Neural crest cell (in vitro differentiated cells): ENCODE data around the gene RPS2. TPM values are rescaled to one million over a fixed set of nuclear protein-coding genes. Genes with fewer than 3 reads are reported as not detected.
"Not testable (repeated sequence)": the region's sequence is repeated elsewhere in the genome, so short reads cannot be mapped to it uniquely, and the experiment has no call there.

Experiments used
- DNase-seq: peaks from one replicate; pipeline ENCODE4 v3.0.0; 2021; ENCODE audit warnings: low read depth, mixed read lengths, low spot score
- H3K27ac Mint-ChIP-seq: one replicate; pipeline ENCODE4 v1.8.0; 2021; ENCODE audit warnings: mild to moderate bottlenecking, mixed read lengths; ENCODE audit not compliant: unreplicated experiment
- H3K27me3 Mint-ChIP-seq: 2 replicates; pipeline ENCODE4 v1.8.0; 2021; ENCODE audit warnings: low read depth, mild to moderate bottlenecking, mixed read lengths
- H3K36me3 Mint-ChIP-seq: 2 replicates; pipeline ENCODE4 v1.8.0; 2021; ENCODE audit warnings: low read depth, mild to moderate bottlenecking, mixed read lengths
- H3K4me1 Mint-ChIP-seq: 2 replicates; pipeline ENCODE4 v1.8.0; 2021; ENCODE audit warnings: mixed read lengths
- H3K4me3 Mint-ChIP-seq: one replicate; pipeline ENCODE4 v1.8.0; 2021; ENCODE audit warnings: mild to moderate bottlenecking, mixed read lengths
- H3K9me3 Mint-ChIP-seq: 2 replicates; pipeline ENCODE4 v1.8.0; 2021; ENCODE audit warnings: mixed read lengths
- CTCF ChIP-seq: fragments of 200-600 bp; sonication (generic); conservative IDR thresholded peaks from 2 replicates; pipeline ENCODE4 v1.5.0; 2021; ENCODE audit warnings: antibody characterized with exemption, mild to moderate bottlenecking
- long read RNA-seq: library from polyadenylated mRNA; unstranded; transcript quantifications from one replicate; pipeline ENCODE4 v2.0.0, GENCODE V29; 2020
- total RNA-seq: library from RNA; stranded (reverse); gene quantifications from 2 replicates; pipeline ENCODE4 v1.2.1, GENCODE V29; 2021

Gene RPS2
- 3,479 and 3,508 TPM in 2 replicates for total RNA-seq
- long read RNA-seq, partial matches to known transcripts, result 32 of 36 reads
- long read RNA-seq, other reads (novel, unspliced or antisense), result 1 of 36 reads

DNA sequence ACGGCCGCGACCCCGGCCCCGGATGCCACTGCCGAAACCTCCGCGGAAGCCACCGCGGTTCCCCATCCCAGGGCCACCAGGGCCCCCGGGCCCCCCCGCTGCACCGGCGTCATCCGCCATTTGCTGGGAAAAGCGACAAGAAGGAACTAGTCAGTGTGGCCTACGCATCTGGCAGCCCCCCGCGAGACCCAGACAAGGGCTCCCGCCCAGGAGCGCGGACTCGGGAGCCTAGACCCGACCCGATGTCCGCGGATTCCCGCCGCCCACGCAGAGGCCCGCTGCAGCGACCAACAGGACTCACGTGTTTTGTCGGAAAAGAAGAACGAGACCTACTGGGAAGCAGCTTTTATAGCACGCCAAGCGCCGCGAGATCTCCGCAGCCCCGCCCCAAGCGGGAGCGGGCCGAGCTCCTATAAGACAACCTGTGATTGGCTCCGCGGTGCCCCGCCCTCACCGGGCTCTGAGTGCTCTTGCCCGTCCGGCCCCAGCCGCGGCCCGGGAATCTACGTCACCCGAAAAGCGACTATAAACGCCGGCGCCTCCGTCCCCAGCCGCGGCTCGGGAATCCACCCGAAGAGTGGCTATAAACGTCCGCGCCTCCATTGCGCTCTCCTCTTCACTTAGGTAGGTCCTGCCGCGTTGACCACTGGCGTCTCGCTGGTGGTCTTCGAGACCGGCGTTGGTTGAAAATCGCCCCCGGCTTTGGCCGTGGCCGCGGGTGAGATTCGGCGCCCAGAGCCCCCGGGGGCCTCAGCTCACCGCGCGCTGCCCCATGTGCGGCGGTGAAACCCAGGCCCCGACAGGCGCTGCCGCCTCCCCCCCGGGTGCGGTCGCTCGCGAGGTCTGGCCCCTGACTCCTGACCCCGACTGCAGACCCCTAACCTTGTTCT lies at the start of gene RPS2:
Gene RPS2 (minus strand): TSS at position 321 of the 890 bp plus-strand sequence. CDS start 201 bp downstream, at position 120.
- TF ChIP-seq CTCF, result no peak
- Mint-ChIP-seq H3K36me3 (peaks cover 29% of the 10 kb centered on the region), H3K27ac (peak within 1 kb of the TSS; percentile 99), H3K4me1 (peaks cover 44% of the 10 kb centered on the region), H3K4me3 (peak within 1 kb of the TSS; percentile 92), H3K9me3 (no peaks in the 10 kb centered on the region), H3K27me3 (peaks cover 15% of the 10 kb centered on the region)
- peak; percentile 97 for DNase-seq

DNA sequence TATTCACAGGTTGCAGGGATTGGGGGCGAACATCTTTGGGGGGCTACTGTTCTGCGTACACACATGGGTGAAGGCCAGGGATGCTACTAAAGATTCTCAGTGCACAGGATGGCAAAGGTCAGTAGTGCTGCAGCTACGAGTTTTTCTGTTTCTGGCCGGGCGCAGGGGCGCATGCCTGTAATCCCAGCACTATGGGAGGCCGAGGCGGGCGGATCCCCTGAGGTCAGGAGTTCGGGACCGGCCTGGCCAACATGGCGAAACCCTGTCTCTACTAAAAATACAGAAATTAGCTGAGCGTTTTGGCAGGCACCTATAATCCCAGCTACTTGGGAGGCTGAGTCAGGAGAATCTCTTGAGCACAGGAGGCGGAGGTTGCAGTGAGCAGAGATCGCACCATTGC lies 48.9 kb upstream of the RPS2 start:
- Mint-ChIP-seq H3K9me3 (no peaks in the 10 kb centered on the region), H3K27me3 (peaks cover 11% of the 10 kb centered on the region), H3K36me3 (no peaks in the 10 kb centered on the region), H3K4me1 (peaks cover 11% of the 10 kb centered on the region), H3K4me3 (peak overlapping the region; percentile 59), H3K27ac (no peak overlapping the region)
- DNase-seq, result no peak
- no peak for TF ChIP-seq CTCF

DNA sequence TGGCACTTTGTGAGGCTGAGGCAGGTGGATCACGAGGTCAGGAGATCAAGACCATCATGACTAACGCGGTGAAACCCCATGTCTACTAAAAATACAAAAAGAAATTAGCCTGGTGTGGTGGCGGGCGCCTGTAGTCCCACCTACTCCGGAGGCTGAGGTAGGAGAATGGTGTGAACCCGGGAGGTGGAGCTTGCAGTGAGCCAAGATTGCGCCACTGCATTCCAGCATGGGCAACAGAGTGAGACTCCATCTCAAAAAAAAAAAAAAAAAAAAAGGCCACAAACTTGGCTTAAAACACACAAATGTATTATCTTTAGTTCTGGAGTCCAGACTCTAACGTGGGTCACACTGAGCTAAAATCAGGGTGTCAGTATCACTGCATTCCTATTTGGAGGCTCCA lies 47.1 kb upstream of the RPS2 start:
- H3K4me3 Mint-ChIP-seq, DNase-seq, H3K27ac Mint-ChIP-seq, H3K36me3 Mint-ChIP-seq, H3K27me3 Mint-ChIP-seq, H3K9me3 Mint-ChIP-seq: not testable (repeated sequence)
- peaks cover 21% of the 10 kb centered on the region for H3K4me1 Mint-ChIP-seq

- Mint-ChIP-seq H3K36me3 (no peaks in the 10 kb centered on the region), H3K27me3 (no peaks in the 10 kb centered on the region), H3K4me3 (peak within 1 kb of the TSS; percentile 95), H3K4me1 (peaks cover 25% of the 10 kb centered on the region), H3K9me3 (no peaks in the 10 kb centered on the region), H3K27ac (peak within 1 kb of the TSS; percentile 89)
- TF ChIP-seq CTCF, result peak; percentile 23
- DNase-seq, result peak; percentile 62
Measured at GRCh38 chr16:2009791-2010510, 45.3 kb upstream of the RPS2 start, which contains the start of gene ZNF598. Gene ZNF598 (minus strand): TSS chr16:2009821.

DNA sequence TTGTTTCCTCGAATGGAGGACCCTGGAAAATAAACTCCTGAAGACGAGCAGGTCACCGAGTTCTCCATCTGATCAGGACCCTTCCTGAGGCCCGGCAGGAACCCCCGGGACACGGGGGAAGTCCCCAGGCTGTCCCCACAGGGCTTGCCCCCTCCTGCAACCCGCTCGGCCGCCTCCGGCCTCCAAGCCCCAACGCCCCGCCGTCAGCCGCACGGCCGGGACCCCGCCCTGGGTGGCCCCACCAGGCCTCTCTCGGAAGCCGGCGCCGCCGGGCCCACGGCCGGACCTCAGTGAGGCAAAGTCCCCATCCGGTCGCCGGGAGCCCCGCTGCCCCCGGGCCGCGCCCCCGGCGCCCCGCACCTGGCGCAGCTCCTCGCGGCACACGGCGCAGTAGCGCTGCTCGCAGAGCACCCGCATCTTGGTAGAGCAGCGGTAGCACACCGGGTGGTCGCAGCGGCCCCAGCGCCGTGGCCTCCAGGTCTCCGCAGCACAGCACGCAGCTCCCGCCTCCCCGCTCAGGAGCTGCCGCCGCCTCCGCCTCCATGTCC lies 44.6 kb upstream of the RPS2 start:
- Mint-ChIP-seq H3K9me3 (no peaks in the 10 kb centered on the region), H3K4me1 (peaks cover 25% of the 10 kb centered on the region), H3K4me3 (peak overlapping the region; percentile 88), H3K27me3 (no peaks in the 10 kb centered on the region), H3K27ac (no peak overlapping the region), H3K36me3 (no peaks in the 10 kb centered on the region)
- DNase-seq, result no peak
- no peak for TF ChIP-seq CTCF
